ENCODE results near the gene DLG1. TPM values are rescaled to one million over a fixed set of nuclear protein-coding genes. Genes with fewer than 3 reads are reported as not detected.

DLG1 gene
- total RNA-seq, 1 donor from 2014 or later, result 138 TPM

GRCh38 chr3:197325773-197326172 is 27.4 kb upstream of the DLG1 start:
- no peak for TF ChIP-seq EZH2 (IDR thresholded peaks at IDR 0.05)
- TF ChIP-seq EZH2phosphoT487 (IDR thresholded peaks at IDR 0.05), result no peak
- no peak for TF ChIP-seq CTCF (IDR thresholded peaks at IDR 0.05)
- Histone ChIP-seq H3K79me2 (ENCODE audit: low read depth) (no peaks in the 10 kb centered on the region), H3F3A (ENCODE audit: low read depth) (no peaks in the 10 kb centered on the region), H3K4me3 (no peak overlapping the region), H3K4me1 (no peaks in the 10 kb centered on the region), H3K27ac (no peak overlapping the region), H3K36me3 (no peaks in the 10 kb centered on the region), H3K9ac (no peak overlapping the region), H3K4me2 (no peak overlapping the region), H3K27me3 (no peaks in the 10 kb centered on the region), H3K9me3 (ENCODE audit: low read depth) (no peaks in the 10 kb centered on the region), H2AFZ (replicated peaks) (no peak overlapping the region), H4K20me1 (ENCODE audit: low read depth) (no peaks in the 10 kb centered on the region)
- no peaks in the 10 kb centered on the region for H3K36me3 Mint-ChIP-seq
- peak overlapping the region; percentile 7 for H3K27ac Mint-ChIP-seq
- no peaks in the 10 kb centered on the region for H3K27me3 Mint-ChIP-seq (ENCODE audit: insufficient read depth, low read depth)
- no peak overlapping the region for H3K4me3 Mint-ChIP-seq
- no peak for DNase-seq (ENCODE audit: low spot score)
- H3K9me3 Mint-ChIP-seq, result no peaks in the 10 kb centered on the region
- H3K4me1 Mint-ChIP-seq, result peaks cover 6% of the 10 kb centered on the region

DNA sequence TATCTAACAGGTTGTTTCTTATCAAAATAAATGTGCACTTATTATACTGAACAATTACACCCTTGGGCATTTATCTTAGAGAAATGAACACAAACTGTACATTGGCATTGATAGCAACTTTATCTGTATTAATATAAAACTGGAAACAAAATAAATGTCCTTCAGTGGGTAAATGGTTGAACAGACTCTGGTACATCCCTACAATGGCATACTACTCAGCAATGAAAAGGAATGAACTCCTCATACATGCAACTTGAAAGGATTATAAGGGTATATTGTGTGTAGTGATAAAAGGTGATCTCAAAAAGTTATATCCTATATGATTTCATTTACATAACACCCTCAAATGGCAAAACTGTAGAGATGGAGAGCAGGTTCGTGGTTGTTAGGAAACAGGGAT is 23.7 kb upstream of the DLG1 start:
- Histone ChIP-seq H3F3A (ENCODE audit: low read depth) (no peaks in the 10 kb centered on the region), H3K36me3 (no peaks in the 10 kb centered on the region), H3K4me1 (no peaks in the 10 kb centered on the region), H3K9ac (no peak overlapping the region), H2AFZ (replicated peaks) (no peak overlapping the region), H3K27ac (no peak overlapping the region), H3K27me3 (no peaks in the 10 kb centered on the region), H3K4me2 (no peak overlapping the region), H3K79me2 (ENCODE audit: low read depth) (no peaks in the 10 kb centered on the region), H4K20me1 (ENCODE audit: low read depth) (no peaks in the 10 kb centered on the region), H3K4me3 (no peak overlapping the region), H3K9me3 (ENCODE audit: low read depth) (no peaks in the 10 kb centered on the region)
- H3K9me3 Mint-ChIP-seq, result no peaks in the 10 kb centered on the region
- H3K27ac Mint-ChIP-seq, result no peak overlapping the region
- no peaks in the 10 kb centered on the region for H3K27me3 Mint-ChIP-seq (ENCODE audit: insufficient read depth, low read depth)
- TF ChIP-seq EZH2phosphoT487 (IDR thresholded peaks at IDR 0.05), result no peak
- no peak for TF ChIP-seq CTCF (IDR thresholded peaks at IDR 0.05)
- TF ChIP-seq EZH2 (IDR thresholded peaks at IDR 0.05), result no peak
- no peak overlapping the region for H3K4me3 Mint-ChIP-seq
- no peaks in the 10 kb centered on the region for H3K36me3 Mint-ChIP-seq
- no peaks in the 10 kb centered on the region for H3K4me1 Mint-ChIP-seq
- no peak for DNase-seq (ENCODE audit: low spot score)

DNA sequence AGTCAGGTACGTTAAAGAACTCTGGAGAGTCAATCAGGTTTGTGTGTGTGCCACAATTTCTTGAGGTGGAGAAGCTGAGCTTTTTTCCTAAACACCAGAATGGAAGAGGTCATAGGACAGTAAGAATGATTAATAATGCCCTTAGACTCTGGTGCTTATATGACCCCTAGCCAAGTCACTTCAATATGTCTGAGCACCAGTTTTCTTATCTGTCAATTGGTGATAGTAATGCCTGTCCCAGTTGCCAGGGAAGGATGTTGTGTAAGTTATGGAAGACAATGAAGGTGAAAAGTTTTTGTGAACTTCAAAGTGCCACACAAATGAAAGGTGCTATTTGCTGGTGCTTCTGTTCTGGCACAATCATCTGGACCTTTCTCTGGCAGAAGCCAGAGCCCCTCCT is 22.2 kb upstream of the DLG1 start:
- DNase-seq (ENCODE audit: low spot score), result no peak
- H3K27me3 ChIP-seq, result no peaks in the 10 kb centered on the region
- Mint-ChIP-seq H3K36me3 (no peaks in the 10 kb centered on the region), H3K4me3 (no peak overlapping the region), H3K9me3 (no peaks in the 10 kb centered on the region), H3K27me3 (ENCODE audit: insufficient read depth, low read depth) (no peaks in the 10 kb centered on the region), H3K27ac (no peak overlapping the region), H3K4me1 (no peaks in the 10 kb centered on the region)
- H3K9ac ChIP-seq, result no peak overlapping the region
- H3K27ac ChIP-seq, result no peak overlapping the region
- no peak overlapping the region for H3K4me3 ChIP-seq
- H3K9me3 ChIP-seq (ENCODE audit: low read depth), result no peaks in the 10 kb centered on the region
- TF ChIP-seq EZH2phosphoT487 (IDR thresholded peaks at IDR 0.05) (no peak), CTCF (IDR thresholded peaks at IDR 0.05) (no peak), EZH2 (IDR thresholded peaks at IDR 0.05) (no peak)
- no peaks in the 10 kb centered on the region for H3K36me3 ChIP-seq
- no peaks in the 10 kb centered on the region for H3K79me2 ChIP-seq (ENCODE audit: low read depth)
- H3K4me1 ChIP-seq, result no peaks in the 10 kb centered on the region
- no peak overlapping the region for H3K4me2 ChIP-seq
- no peak overlapping the region for H2AFZ ChIP-seq (replicated peaks)
- no peaks in the 10 kb centered on the region for H4K20me1 ChIP-seq (ENCODE audit: low read depth)
- no peaks in the 10 kb centered on the region for H3F3A ChIP-seq (ENCODE audit: low read depth)

Measured in neural progenitor cell (in vitro differentiated cells).